HCT116 (cell line): ENCODE data around the gene KCNK1.

Experiments used
- CTCF ChIP-seq, 3 experiments: fragments of 200-600 bp in 1 of 3; sonication (generic) in 1 of 3; IDR thresholded peaks in 2 of 3; conservative IDR thresholded peaks in 1 of 3; 2 replicates each; pipeline ENCODE4 v1.5.1; 2012 to 2017; ENCODE audit warnings: low read depth in 2 of 3, low read length in 2 of 3, antibody characterized with exemption in 1 of 3, borderline replicate concordance in 1 of 3, control low read depth in 1 of 3, mild to moderate bottlenecking in 1 of 3, mixed read lengths in 1 of 3, mixed run types in 1 of 3, moderate library complexity in 1 of 3; ENCODE audit not compliant: insufficient read depth in 1 of 3
- EZH2 ChIP-seq: fragments of 200-600 bp; sonication (generic); IDR thresholded peaks from 2 replicates; pipeline ENCODE4 v1.6.1; 2017; ENCODE audit warnings: antibody characterized with exemption, mixed run types
- EZH2phosphoT487 ChIP-seq: fragments of 200-600 bp; IDR thresholded peaks from 2 replicates; pipeline ENCODE4 v1.6.1; 2018; ENCODE audit warnings: antibody characterized with exemption, borderline replicate concordance
- FOSL1 ChIP-seq: IDR thresholded peaks from 2 replicates; pipeline ENCODE4 v1.6.1; 2012; ENCODE audit warnings: low read depth
- JUND ChIP-seq: IDR thresholded peaks from 2 replicates; pipeline ENCODE4 v1.6.1; 2012
- MAX ChIP-seq: IDR thresholded peaks from 2 replicates; pipeline ENCODE4 v1.6.1; 2012
- POLR2A ChIP-seq: IDR thresholded peaks from 2 replicates; pipeline ENCODE4 v1.7.0; 2011; ENCODE audit warnings: borderline replicate concordance; ENCODE audit not compliant: insufficient read depth, insufficient read length; ENCODE audit errors: extremely low read depth
- POLR2AphosphoS5 ChIP-seq: IDR thresholded peaks from 2 replicates; pipeline ENCODE4 v1.6.1; 2011; ENCODE audit warnings: mild to moderate bottlenecking, low read depth, low read length, moderate library complexity
- RAD21 ChIP-seq: IDR thresholded peaks from 2 replicates; pipeline ENCODE4 v1.6.1; 2012; ENCODE audit warnings: low read depth, mild to moderate bottlenecking
- REST ChIP-seq: IDR thresholded peaks from 2 replicates; pipeline ENCODE4 v1.6.1; 2012; ENCODE audit warnings: low read depth
- SIN3A ChIP-seq: IDR thresholded peaks from 2 replicates; pipeline ENCODE4 v1.6.1; 2012; ENCODE audit warnings: low read depth
- SRF ChIP-seq: IDR thresholded peaks from 2 replicates; pipeline ENCODE4 v1.6.1; 2012; ENCODE audit warnings: low read depth
- ZBTB33 ChIP-seq: IDR thresholded peaks from 2 replicates; pipeline ENCODE4 v1.6.1; 2011; ENCODE audit warnings: mild to moderate bottlenecking, low read length, moderate library complexity; ENCODE audit not compliant: insufficient replicate concordance; ENCODE audit errors: extremely low read depth
- ZNF274 ChIP-seq: fragments of 200-500 bp; sonication (Bioruptor generic); IDR thresholded peaks from 2 replicates; pipeline ENCODE4 v1.6.1; 2014; ENCODE audit warnings: mild to moderate bottlenecking, low read depth, low read length, inconsistent platforms

GRCh38 chr1:233600488-233600887 is 13.4 kb upstream of the KCNK1 start:
- no peak for TF ChIP-seq SIN3A
- TF ChIP-seq EZH2phosphoT487 = no peak
- no peak for TF ChIP-seq POLR2AphosphoS5
- TF ChIP-seq CTCF (IDR thresholded peaks at IDR 0.05 in 2 of 3, conservative IDR thresholded peaks at IDR 0.05 in 1 of 3; ENCODE audit: borderline replicate concordance in 1 of 3, insufficient read depth in 1 of 3, low read depth in 2 of 3, low read length in 2 of 3) = no peak
- TF ChIP-seq POLR2A = no peak
- TF ChIP-seq FOSL1 = no peak
- no peak for TF ChIP-seq ZBTB33
- TF ChIP-seq EZH2 = no peak
- TF ChIP-seq MAX = no peak
- TF ChIP-seq REST = no peak
- no peak for TF ChIP-seq RAD21
- no peak for TF ChIP-seq ZNF274
- no peak for TF ChIP-seq SRF
- TF ChIP-seq JUND = no peak
